ENCODE measurements around the gene CERS3.

CERS3 gene

DNA sequence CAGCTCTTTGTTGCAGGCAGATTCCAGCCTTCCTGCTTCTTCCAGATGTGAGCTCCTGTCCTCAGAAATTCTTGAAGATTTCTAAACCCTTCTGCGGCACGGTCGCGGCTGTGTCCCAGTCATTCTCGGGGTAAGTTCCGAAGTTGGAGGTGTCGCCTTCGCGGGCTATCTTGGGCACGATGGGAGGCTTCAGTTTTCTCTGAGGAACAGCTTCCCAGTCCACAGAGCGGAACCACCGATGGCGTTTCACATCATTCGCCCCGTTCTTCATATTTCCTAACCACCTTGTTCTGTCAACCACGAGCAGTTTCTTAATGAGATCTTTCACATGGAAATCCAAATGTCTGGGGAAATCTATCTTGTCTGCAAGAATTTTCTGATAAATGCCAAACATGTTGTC, 24.7 kb upstream of the CERS3 start:
- no peak overlapping the region for H3K27ac ChIP-seq
- DNase-seq (ENCODE audit: low spot score) = no peak
- no peak overlapping the region for H3K4me3 ChIP-seq
- TF ChIP-seq, protein P1, sequence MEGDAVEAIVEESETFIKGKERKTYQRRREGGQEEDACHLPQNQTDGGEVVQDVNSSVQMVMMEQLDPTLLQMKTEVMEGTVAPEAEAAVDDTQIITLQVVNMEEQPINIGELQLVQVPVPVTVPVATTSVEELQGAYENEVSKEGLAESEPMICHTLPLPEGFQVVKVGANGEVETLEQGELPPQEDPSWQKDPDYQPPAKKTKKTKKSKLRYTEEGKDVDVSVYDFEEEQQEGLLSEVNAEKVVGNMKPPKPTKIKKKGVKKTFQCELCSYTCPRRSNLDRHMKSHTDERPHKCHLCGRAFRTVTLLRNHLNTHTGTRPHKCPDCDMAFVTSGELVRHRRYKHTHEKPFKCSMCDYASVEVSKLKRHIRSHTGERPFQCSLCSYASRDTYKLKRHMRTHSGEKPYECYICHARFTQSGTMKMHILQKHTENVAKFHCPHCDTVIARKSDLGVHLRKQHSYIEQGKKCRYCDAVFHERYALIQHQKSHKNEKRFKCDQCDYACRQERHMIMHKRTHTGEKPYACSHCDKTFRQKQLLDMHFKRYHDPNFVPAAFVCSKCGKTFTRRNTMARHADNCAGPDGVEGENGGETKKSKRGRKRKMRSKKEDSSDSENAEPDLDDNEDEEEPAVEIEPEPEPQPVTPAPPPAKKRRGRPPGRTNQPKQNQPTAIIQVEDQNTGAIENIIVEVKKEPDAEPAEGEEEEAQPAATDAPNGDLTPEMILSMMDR (IDR thresholded peaks at IDR 0.05) = no peak

DNA sequence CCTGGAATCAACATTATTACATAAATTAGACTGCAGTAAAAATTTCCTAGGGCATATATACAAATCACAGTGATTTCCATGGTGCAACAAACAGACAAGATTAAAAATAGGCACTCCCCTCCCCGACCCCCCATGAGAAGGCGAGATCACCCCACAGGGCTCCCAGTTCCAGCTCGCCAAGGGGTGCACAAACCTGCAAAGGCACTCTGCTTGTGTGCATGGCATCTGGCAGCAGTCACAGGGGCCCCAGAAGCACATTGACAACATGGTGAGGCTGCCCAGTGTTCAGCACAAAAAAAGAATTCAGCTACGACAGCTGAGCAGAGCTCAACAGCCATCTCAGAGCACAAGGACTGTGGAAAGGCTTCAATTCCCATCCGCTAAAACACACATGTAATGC, 19.2 kb upstream of the CERS3 start:
- DNase-seq (ENCODE audit: low spot score) = no peak
- TF ChIP-seq, protein P1 (IDR thresholded peaks at IDR 0.05) = no peak
- Histone ChIP-seq H3K27ac (no peak overlapping the region), H3K4me3 (no peak overlapping the region)

DNA sequence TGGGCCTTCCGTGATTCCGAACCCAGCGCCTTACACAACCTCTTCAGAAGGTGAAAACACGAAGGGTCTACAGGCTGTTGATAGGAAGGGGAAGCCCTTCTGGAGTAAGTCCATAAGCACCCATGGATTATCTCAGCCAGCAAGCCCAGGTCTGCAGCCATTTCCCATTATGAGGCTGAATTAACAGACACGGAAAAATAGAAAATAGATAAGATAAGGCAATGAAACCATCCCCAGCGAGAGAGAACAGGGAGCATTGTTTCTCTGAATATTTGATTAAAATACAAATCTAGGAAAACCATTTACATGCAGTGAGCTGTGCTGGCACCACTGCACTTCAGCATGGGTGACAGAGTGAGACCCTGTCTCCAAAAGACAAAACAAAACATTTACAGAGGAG, 16.2 kb upstream of the CERS3 start:
- H3K27ac ChIP-seq = no peak overlapping the region
- no peak overlapping the region for H3K4me3 ChIP-seq
- TF ChIP-seq, protein P1 (IDR thresholded peaks at IDR 0.05) = no peak
- no peak for DNase-seq (ENCODE audit: low spot score)

DNA sequence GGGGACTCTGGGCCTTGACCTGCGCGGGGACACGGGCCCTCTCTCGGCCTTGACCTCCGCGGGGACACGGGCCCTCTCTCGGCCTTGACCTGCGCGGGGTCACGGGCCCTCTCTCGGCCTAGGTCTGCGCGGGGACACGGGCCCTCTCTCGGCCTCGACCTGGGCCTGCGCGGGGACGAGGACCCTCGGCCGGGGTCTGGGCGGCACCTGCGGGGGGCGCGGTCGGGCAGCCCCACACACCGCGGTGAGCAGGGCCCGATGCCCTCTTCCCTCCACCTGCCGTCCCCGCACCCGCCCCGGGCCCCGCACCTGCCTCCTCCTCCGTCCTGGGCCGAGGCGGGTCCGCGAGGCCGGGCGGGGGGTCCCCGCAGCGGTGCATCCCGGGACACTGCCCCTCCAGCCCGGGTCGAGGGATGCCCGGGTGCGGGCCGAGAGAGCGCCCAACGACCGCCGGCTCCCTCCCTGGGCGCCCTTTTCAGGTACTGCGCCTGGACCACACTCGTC, 15.6 kb upstream of the CERS3 start:
- DNase-seq (ENCODE audit: low spot score) = no peak
- Histone ChIP-seq H3K4me3 (no peak overlapping the region), H3K27ac (no peak overlapping the region)
- TF ChIP-seq, protein P1 (IDR thresholded peaks at IDR 0.05) = no peak

DNA sequence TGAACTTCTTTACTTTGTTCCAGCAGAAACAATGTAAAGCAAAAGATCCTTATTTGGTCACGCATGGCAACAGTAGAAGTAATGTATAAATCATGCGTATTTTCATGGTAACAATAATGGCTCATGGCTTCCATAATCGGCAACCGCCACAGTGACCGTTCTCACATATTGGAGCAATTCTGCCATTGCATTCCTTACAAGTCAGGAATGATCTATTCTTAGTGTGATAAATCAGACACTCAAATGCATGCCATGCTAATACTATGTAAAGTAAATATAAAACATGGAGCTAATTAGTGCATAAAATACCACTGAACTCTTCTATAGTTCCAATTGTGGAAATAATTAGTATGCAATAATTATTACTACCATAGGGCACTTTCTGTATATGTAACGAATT, 13.5 kb upstream of the CERS3 start:
- H3K4me3 ChIP-seq = no peak overlapping the region
- DNase-seq (ENCODE audit: low spot score) = no peak
- H3K27ac ChIP-seq = no peak overlapping the region
- TF ChIP-seq, protein P1 (IDR thresholded peaks at IDR 0.05) = no peak

DNA sequence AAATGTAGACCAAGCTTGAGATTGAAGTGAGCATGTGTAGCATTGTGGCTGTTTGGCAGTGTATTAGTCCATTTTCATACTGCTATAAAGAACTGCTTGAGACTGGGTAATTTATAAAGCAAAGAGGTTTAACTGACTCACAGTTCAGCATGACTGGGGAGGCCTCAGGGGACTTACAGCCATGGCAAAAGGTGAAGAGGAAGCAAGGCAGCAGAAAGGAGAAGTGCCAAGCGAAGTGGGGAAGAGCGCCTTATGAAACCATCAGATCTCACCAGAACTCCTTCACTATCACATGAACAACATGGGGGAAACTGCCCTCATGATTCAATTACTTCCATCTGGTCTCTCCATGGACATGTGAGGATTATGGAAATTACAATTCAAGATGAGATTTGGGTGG, 8.6 kb upstream of the CERS3 start:
- TF ChIP-seq, protein P1 (IDR thresholded peaks at IDR 0.05) = no peak

DNA sequence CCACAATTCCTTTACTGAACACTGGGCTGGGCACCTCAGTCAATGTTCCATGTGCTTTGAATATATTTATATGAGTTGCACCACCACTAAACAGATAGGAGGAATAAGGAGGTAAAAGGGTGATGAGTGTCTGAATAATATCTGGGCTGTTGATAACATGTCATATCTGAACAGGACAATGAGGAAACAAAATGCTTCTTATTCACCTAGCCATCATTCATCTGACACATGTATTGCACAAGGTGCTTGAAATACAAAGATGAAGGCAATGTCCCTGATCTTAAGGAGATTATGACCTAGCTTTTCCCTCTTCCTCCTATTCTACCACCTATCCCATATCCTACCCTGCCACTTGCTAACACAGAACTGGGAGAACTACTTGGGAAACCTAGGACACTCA, 8.0 kb upstream of the CERS3 start:
- no peak for DNase-seq (ENCODE audit: low spot score)
- Histone ChIP-seq H3K27ac (no peak overlapping the region), H3K4me3 (no peak overlapping the region)
- TF ChIP-seq, protein P1 (IDR thresholded peaks at IDR 0.05) = no peak

More for the DNA sequence above, 8.6 kb upstream of the CERS3 start:
- no peak for DNase-seq (ENCODE audit: low spot score)
- H3K4me3 ChIP-seq = no peak overlapping the region
- no peak overlapping the region for H3K27ac ChIP-seq

Data from coronary artery (tissue), 2 donors.